HG02588 (cell line): ENCODE results near the gene LAPTM5.

Source experiments
- ATAC-seq: cut with Tn5 transposase; IDR thresholded peaks from one replicate; pipeline ENCODE4 v1.9.1; 2021; ENCODE audit warnings: mild to moderate bottlenecking, moderate library complexity; ENCODE audit not compliant: unreplicated experiment

Gene LAPTM5

DNA sequence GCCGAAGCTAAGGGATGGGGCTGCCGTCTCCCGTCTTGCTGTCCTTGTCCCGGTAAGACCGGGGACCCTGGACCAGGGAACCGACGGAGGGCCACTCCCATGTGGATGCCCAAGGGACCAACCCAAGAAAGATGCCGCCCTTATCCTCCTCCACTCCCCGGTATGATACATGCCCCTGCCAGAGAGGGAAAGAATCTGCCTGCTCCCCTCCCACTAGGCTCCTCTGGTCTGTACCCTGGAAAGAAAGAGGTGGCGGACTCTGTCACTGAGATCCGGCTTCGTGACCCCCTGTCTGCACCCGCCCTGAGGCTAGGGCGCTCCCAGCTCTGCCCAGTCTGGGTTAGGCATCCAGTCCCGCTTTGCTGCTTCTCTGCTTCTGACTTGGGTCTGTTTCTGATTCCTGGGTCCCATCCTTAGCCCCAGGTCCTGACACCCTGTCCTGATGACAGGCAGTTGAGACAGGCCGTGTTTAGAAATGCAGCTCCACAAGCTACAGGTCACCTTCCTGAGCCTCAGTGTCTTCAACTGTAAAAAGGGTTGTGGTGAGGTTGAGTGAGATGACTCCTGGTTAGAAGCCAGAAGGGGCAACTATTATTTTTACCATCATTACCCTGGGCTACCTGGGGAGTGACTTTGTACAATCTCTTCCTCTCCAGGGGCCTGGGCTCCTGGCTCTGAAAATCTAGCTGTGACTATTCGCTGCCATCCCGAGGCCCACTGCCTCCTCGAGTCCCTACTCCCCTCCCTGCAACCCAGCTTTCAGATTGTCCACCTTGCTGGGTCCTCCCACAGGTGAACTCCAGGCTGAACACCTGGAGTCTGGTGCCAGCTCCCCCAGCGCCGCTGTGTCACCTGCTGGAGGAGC lies 37.9 kb downstream of the LAPTM5 start:
- ATAC-seq: no peak

- ATAC-seq: peak; percentile 52
Measured at GRCh38 chr1:30718636-30719405, 38.8 kb downstream of the LAPTM5 start.

- ATAC-seq: peak; percentile 77
Measured at GRCh38 chr1:30718091-30718635, 39.4 kb downstream of the LAPTM5 start.

- ATAC-seq: no peak
Measured at GRCh38 chr1:30716646-30717045, 40.9 kb downstream of the LAPTM5 start.

GRCh38 chr1:30715886-30716285 lies 41.7 kb downstream of the LAPTM5 start:
- ATAC-seq: no peak

DNA sequence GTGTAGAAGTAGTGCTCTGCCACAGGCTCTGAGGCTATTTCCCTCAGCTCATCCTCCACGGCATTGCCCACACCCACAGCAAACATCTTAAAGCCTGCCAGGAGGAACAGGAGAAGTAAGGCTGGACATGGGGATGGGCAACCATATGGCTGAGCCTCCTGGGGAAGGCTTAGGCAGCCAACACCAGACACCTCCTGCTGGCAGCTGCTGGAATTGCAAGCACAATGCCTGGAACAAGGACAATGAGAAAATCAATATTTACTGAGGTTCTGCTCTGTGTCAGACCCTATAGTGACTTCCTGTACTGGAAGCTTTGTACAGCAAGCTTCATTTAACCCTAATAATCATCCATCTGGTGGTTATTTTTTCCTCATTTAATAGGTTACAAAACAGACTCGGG lies 42.4 kb downstream of the LAPTM5 start:
- ATAC-seq: no peak

DNA sequence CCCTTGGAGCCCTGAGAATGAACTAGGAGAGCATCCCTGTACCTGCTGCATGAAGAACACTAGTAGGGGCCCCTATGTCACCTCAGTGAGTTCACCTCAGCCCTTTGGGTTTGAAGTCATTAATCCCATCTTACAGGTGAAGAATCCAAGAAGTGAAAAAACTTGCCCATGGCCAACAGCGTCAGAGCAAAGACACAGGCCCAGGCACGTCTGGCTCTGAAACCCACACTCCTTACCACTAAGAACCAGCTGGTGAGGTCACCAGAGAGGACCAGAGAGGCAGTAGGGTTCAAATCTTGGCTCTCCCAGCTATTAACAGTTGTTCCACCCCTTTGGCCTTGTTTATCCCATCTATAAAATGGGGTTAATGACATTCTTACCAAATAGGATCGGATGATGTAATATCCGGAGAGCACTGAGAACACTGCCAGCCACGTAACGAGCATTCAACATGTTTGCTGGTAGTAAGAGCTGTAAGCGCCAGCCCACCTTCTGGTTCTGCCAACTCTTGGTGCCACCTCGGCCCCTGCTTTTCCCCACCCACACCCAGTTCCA lies 43.0 kb downstream of the LAPTM5 start:
- ATAC-seq: no peak

- no peak for ATAC-seq
Measured at GRCh38 chr1:30714025-30714424, 43.5 kb downstream of the LAPTM5 start.

- ATAC-seq: no peak
Measured at GRCh38 chr1:30713311-30713710, 44.3 kb downstream of the LAPTM5 start.

DNA sequence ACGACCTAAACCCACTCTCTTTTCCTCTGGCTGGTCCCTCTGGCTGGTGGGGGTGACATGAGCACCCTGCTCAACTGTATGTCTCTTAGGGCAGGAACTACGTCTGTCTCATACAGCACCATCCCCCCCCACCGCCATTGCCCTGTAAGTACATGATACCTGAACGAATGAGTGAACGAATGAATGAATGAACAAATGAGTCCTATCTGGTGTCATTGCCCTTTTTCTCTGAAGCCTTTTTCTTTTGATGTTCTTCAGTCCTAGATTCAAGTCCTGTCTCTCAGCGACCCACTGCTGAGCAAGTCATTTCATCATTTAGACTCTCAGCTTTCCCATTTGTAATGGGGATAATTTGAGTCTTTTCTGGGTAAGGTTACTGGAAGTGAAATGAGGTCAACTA lies 45.0 kb downstream of the LAPTM5 start:
- no peak for ATAC-seq

DNA sequence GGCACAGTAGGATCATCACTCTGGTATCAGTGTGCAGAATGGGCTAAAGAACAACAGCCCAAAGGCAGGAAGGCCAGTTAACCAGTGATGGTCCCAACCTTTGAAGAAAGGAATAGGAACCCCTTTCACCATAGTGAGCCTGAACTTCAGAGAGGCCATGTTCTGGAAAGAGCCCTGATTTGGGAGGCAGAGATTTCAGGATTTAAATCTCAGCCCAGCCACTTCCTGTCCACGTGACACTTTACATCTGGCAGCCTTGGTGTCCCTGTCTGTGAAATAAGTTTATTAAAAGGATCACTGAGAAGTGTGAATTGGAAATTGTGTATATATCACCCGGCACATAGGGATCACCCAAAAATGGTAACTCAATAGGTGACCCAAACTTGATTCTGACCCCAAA lies 47.2 kb downstream of the LAPTM5 start:
- no peak for ATAC-seq

DNA sequence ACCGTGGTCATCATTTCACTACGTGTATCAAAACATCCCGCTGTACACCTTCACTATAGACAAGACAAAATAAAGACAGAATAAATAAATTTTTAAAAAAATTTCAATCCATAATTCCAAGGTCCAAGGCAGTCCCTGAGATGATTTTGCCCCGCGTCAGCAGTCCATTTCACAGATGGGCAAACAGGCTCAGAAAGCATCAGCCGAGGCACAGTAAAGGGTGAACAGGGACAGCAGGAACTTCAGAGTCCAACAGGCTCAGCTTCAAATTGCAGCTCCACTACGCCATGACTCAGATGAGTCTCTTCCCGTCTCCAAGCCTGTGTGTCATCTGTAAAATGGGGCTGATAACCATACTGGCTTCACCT lies 49.2 kb downstream of the LAPTM5 start:
- no peak for ATAC-seq

DNA sequence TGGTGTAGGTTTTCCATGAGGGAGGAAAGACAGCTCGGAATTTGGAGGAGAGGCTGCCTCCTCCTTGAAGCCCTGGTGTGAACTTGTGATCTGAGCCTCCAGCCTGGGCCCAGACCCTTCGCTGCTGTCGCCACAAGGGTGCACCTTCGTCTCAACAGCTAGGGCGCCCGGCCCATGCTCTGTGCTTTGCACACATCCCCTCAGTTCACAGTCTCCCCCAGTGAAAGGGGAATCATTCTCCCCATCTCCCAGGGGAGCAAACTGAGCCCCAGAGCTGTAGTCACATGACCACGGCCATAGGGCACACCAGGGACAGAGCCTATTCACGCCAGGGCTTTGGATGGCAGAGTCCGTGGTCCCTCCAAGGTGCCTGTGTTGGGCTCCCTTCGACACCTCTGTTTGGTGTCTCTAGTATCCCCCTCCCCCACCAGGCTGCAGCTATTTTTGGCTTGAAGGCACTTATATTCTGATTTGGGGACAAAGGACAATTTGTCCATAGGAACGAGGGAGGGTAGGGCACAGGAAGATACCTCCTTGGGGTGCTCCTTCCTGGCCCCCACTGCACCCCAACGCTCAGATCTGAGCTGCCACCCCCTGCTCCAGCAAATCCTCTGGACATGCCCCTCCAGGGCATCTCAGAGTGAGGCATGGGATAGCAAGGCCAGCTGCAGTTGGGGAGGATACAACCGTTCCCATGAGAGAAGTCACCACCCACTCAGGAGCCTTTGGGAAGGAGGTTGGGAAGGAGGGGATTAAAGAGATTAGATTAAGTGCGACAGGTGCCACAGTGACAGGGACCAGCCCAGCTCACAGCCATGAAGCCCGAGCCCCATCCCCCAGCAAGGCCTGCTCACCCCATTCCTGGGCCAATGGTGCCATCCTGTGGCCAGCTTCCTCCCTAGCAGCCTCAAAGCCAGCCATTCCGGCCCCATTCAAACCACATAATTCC lies 49.9 kb downstream of the LAPTM5 start:
- no peak for ATAC-seq

- ATAC-seq: no peak
Measured at GRCh38 chr1:30706528-30706927, 51.0 kb downstream of the LAPTM5 start.

DNA sequence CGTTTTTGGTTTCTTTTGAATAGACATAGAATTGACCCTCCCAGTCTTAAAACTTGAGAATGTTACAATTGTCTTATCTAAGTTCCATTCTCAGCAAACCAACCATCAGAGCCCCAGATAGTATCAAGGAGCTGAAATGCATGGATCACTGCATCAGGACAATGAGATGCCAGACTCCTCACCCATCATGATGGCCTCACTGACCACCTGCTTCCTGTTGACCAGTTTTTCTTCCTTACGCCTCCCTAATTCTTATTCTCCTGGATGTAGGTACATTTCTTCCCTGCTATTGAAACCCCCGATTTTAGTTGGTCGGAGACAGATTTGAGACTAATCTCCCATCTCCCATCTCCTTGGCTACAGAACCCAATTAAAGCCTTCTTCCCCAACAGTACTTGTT lies 51.9 kb downstream of the LAPTM5 start:
- no peak for ATAC-seq

GRCh38 chr1:30704765-30705509 lies 52.6 kb downstream of the LAPTM5 start:
- ATAC-seq: no peak

DNA sequence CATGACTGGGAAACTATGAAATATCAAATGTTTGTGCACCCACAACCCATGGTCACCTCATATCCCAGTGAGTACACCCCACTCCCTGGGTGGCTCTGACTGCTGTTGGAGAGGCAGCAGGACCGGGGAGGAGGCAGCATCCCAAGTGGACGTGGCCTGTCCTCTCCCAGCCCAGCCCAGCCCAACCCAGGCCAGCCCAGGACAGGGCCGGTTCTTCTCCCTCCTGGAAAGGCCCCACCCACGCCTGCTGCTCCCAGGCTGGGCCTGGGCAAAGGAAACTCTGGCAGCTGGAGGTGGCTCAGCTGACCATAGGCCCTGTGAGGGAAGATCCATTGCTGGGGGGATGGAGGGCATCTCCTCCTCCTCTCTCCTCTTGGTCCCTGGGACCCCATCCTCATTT lies 53.3 kb downstream of the LAPTM5 start:
- no peak for ATAC-seq

GRCh38 chr1:30702823-30703222 lies 54.8 kb downstream of the LAPTM5 start:
- no peak for ATAC-seq

- ATAC-seq: no peak
Measured at GRCh38 chr1:30701258-30701633, 56.3 kb downstream of the LAPTM5 start.
